HG03558 (cell line): Measurements from ENCODE around the gene ANKRD53.

Experiments
- ATAC-seq: cut with Tn5 transposase; IDR thresholded peaks from one replicate; pipeline ENCODE4 v1.9.1; 2021; ENCODE audit warnings: moderate number of reproducible peaks; ENCODE audit not compliant: unreplicated experiment; ENCODE audit errors: extremely low read depth

ANKRD53 gene

DNA sequence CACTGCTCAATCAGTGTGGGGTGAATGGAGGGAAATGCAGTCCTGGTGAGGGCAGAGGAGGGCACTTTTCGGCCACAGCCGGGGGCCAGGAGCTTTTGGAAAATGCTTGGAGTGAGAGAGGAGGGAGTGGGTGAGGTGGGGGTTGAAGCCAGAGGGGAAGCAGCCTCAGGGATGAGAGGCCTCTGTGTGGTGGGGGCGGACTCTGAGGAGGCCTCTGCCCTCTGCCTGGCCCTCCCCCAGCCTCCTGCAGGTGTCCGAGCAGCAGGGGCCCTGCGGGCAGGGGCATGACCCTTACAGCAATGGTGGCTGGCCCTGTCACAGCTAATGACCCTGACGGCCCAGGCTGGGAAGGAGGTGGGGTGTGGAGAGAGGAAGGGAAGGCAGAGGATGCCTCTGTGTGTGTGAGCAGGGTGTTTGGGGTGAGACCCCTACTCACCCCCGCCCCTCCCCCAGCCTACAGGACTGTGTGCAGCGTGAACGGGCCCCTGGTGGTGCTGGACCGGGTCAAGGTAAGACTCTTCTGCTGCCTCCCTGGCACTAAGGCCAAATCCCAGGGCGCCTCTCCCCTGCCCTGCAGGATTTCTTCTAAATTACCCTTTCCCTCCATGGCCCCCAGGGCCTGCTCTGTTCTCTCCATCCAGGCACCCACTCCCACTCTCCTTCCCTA, 35.1 kb upstream of the ANKRD53 start:
- ATAC-seq, result no peak

- ATAC-seq, result no peak
Observed at GRCh38 chr2:70944111-70944690, 34.2 kb upstream of the ANKRD53 start.

DNA sequence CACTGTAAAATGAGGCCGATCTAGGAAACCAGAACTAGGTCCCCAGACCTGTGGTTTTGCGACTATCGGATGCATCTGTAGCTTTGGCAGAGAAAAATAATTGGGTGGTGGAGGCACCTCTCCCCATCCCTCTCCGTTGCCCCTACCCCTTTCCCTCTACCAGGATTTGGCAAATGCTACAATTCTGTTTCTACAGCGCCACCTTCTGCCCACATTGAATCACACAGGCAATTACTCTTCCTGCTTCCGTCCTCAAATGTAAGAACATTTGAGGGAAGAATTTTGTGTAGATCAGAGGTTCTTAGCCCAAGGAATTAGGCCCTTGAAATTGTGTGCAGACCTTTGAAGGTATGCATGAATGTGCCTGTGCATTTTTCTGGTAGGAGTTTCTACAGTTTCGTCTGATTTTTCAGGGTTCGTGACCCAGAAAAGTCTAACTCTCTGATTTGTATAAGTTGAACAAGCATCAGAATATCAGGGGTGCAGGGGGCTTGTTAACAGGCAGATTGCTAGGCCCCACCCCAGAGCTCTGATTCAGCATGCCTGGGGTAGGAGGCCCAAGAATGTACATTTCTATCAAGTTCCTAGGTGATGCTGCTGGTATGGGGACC, 31.5 kb upstream of the ANKRD53 start:
- ATAC-seq, result no peak

GRCh38 chr2:70947556-70948184, 30.8 kb upstream of the ANKRD53 start:
- ATAC-seq, result no peak

DNA sequence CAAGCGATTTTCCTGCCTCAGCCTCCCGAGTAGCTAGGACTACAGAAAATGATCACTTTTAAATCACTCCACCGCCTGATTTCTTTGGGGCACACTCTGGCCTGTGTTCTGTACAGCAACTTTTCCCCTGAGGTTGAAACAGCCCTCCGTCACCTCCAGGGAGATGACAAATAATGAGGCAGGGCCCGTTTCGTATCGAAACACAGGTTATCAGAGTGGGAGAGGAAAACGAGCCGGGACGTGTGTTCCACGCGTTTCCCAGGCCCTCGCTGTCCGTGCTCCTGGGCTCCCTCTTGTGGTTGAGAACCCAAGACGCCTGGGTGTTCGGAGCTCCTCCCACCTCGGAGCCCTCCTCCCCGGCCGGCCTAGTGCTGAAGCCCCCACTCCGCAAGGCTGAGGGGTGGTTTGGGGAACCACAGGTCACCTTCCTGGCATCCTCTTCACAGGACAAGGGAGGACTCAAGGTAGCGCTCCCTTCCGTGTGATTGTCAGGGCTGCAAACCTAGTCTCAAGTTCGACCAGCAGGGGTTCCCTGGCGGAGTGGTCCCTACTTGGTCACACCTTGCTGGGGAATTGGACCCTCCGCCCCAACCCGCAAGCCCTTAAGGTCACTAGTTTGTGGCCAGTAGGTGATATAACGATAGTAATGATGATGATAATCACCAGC, 30.0 kb upstream of the ANKRD53 start:
- ATAC-seq, result no peak

GRCh38 chr2:70949086-70949485, 29.3 kb upstream of the ANKRD53 start:
- ATAC-seq, result no peak

GRCh38 chr2:70954886-70955285, 23.5 kb upstream of the ANKRD53 start:
- no peak for ATAC-seq

- no peak for ATAC-seq
Observed at GRCh38 chr2:70956141-70956540, 22.3 kb upstream of the ANKRD53 start.

- no peak for ATAC-seq
Observed at GRCh38 chr2:70957798-70958197, 20.6 kb upstream of the ANKRD53 start.

DNA sequence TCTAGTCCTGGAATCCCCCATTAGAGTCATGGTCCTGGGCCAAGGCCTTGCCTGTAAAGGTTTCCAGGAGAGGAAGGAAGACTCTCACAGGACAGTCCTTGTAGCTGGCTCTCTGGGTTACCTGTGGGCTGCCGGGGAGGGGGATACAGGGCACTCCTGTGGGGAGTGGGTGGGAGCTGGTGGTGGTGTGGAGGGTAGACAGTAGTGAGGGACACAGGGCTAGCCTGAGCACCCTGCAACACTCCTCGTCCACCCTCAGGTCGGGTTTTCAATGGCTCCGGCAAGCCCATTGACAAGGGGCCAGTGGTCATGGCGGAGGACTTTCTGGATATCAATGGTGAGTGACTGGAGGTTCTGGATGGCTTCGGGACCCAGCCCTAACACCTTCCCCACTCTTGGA, 19.7 kb upstream of the ANKRD53 start:
- ATAC-seq, result no peak

DNA sequence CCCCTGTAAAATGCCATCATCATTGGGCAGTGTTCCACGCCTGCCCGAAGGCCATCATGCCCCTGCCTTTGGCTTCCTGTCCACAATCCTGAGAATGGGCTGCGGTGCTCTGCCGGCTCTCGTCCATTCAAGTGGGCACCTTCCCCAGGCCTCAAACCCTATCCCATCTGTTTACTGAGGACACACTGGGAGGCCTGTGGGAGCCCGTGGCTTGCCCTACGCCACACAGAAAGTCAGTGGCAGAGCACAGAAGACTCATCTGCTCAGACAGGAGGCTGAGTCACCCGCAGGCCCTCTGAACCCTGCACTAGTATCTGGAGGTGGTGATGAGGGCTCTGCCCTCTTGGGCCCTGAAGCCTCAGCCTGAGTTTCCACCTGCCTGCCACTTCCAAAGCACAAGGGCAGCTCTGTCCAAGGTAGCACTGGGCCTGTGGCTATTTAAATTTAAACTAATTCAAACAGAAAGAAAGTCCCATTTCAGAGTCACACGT, 19.1 kb upstream of the ANKRD53 start:
- no peak for ATAC-seq

DNA sequence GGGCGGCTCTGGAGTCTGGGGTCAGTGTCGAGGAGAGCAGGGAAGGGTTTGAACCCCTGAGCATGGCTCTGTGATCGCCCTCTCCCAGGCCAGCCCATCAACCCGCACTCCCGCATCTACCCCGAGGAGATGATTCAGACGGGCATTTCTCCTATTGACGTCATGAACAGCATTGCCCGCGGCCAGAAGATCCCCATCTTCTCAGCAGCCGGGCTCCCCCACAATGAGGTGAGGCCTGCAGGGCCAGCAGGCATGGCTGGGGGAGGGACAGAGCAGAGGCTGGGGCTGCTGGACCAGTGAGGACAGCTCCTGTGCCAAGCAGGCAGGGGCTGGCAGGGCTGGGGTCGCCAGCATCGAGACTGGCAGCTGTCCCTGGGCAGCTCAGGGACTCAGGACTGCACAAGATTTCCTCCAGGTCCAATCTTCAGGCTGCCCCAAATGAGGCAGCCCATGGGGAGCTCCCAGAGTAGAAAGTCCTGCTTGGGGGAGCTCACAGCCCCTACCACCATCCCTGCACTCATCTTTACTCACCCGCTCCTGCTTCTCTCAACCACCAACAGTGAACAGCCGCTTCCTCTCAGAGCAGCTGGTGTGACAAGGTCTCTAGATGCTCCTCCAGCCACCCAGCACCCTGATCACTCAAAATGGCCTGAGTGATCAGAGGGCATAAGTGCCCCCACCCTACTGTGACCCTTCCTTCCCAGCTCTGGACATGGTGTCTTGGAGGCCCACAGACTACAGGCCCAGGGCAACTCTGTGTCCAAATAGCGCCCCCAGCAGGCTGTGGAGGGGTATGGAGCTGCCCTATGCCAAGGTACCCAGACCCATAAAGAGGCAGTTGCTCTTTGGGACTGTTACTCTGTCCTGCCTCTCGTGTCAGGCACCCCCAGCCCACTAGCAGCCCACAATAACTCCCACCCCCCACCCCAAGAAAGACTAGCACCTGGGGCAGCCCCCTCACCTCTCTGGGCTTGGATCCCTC, 18.3 kb upstream of the ANKRD53 start:
- ATAC-seq, result no peak

DNA sequence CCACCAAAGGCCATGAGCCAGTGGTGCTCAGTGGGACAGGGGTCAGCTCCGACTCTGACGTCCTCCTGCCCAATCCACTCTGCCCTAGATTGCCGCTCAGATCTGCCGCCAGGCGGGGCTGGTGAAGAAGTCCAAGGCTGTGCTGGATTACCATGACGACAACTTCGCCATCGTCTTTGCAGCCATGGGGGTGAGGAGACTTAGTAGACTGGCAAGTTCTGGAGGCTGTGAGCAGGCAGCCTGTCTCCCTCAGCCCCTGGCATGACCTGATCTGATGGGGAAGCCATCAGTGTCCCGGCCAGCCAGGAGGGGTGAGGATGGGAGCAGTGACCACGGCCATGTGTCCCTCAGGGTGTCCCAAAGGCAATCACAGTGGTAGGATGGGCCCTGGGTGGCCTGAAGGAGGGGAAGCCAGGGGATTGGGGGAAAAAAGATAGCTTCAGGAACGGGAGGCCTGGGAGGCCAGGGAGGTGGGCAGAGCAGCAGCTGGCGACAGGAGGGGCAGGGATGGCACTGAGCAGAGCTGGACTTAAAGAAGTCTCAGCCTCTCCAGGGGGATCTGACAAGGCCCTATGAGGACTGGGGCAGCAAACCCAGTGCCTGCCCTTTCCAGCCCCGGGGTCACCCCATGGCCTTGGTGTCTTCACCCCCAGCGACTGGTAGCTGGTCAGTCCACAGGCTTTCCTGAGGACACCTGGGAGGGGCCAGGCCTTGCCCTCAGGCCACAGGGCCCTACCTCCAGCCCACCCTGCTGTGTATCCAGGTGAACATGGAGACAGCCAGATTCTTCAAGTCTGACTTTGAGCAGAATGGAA, 17.4 kb upstream of the ANKRD53 start:
- no peak for ATAC-seq

DNA sequence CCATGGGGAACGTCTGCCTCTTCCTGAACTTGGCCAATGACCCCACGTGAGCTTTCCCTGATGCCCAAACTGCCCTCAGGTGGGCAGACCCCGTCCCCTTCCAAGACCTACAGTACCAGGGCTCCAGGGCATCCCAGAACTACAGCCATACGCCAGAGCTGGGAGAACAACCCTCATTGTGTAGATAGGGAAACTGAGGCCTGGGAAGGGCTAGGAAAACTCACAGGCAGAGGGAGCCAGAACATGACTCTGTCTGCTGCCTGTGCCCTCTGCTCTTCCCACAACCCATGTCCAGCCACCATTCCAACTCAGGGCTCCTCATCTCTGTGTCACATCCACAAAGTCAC, 16.8 kb upstream of the ANKRD53 start:
- no peak for ATAC-seq

GRCh38 chr2:70962211-70962884, 16.1 kb upstream of the ANKRD53 start:
- no peak for ATAC-seq

DNA sequence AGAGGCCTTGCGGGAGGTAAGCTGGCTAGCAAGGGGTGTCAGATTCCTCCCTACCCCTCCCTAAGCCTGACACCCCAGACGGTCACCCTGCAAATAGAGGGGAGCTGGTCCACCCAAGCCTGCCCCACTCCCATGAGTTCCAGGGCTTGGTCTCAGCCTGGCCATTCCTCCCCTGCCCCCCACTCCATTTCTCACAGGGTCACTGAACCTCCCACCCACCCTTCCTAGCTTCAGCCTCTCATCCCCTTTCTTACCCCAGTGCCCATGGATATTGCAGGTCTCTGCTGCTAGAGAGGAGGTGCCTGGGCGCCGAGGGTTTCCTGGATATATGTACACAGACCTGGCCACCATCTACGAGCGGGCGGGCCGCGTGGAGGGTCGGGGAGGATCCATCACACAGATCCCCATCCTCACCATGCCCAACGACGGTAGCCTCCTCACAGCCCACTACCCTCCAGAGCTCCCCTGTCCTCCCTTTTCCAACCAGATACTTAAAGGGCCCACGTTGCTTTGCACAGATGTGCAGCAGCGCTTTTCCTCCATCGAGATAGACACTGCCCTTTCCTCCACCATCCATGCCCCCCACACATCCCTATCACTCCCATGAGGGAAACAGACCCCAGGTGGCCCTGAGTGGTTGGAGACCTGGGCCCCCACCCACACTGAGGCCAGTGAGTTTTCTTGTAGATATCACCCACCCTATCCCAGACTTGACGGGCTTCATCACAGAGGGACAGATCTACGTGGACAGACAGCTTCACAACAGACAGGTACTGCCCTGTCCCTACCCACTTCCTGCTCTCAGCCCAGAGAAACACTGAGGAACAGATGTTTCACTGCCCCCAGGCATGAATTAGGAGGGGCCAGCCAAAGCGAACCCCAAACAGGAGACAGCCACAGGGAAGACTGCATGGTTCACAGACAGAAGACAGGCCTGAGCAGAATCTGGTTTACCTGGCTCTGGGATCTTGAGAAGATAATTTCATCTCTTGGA, 15.2 kb upstream of the ANKRD53 start:
- no peak for ATAC-seq

- no peak for ATAC-seq
Observed at GRCh38 chr2:70964133-70964532, 14.3 kb upstream of the ANKRD53 start.
